Measurements from ENCODE around the gene TRAPPC2L. TPM values are rescaled to one million over a fixed set of nuclear protein-coding genes. Genes with fewer than 3 reads are reported as not detected.

Gene TRAPPC2L
- total and polyA plus RNA-seq, 2 donors (not counting 1 experiment from before 2014, with no cell fraction given): 33.5 to 65.1 TPM

DNA sequence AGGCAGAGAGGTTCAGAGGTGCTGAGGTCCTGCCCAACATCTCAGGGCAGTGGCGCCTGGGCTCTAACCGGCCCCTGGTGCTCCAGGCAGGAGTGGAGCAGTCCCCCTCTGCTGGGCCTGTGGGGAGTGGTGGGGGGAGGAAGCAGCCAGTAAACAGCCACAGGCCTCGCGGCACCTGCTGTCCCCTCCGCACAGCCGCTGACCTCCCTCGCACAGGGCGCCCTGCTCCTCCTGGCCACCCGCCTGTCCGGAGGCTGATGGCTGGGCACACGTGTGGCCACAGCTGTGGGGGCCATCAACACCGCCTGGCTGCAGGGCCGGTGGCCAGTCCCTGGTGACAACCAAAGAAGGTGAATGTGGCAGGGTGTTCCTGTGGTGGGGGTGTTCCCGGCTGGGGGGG is 46.3 kb downstream of the TRAPPC2L start:
- H3K27me3 ChIP-seq (replicated peaks in 1 of 4; ENCODE audit: control extremely low read depth in 1 of 4, control insufficient read depth in 3 of 4, insufficient read depth in 4 of 4, low read length in 3 of 4): no peaks in the 10 kb centered on the region
- H3K27me3 Mint-ChIP-seq: no peaks in the 10 kb centered on the region
- H3K9me3 Mint-ChIP-seq (ENCODE audit: insufficient read depth): no peaks in the 10 kb centered on the region
- H3K36me3 ChIP-seq (replicated peaks in 1 of 2; ENCODE audit: control extremely low read depth in 1 of 2, control insufficient read depth in 1 of 2, extremely low read depth in 1 of 2, insufficient read depth in 2 of 2, low read length in 1 of 2): peaks cover 0 to 38% of the 10 kb centered on the region in 2 experiments
- no peak overlapping the region for H3K4me3 ChIP-seq (ENCODE audit: control extremely low read depth in 1 of 5, extremely low read depth in 1 of 5, insufficient read depth in 1 of 5, low read depth in 2 of 5, low read length in 4 of 5)
- H3K79me2 ChIP-seq (ENCODE audit: control insufficient read depth, insufficient read depth, low read length): peaks cover 84% of the 10 kb centered on the region
- H3K27ac Mint-ChIP-seq: no peak overlapping the region
- whole genome bisulfite sequencing (ENCODE audit: insufficient coverage): 90% methylated on average over 11 of the region's 14 CpGs
- H3K4me1 ChIP-seq (ENCODE audit: control insufficient read depth in 2 of 2, insufficient read depth in 2 of 2, low read length in 2 of 2): peaks cover 0 to 13% of the 10 kb centered on the region in 2 donors
- no peaks in the 10 kb centered on the region for H3K9me3 ChIP-seq (ENCODE audit: control extremely low read depth in 1 of 3, control insufficient read depth in 2 of 3, insufficient read depth in 1 of 3, low read length in 2 of 3)
- ChIA-PET POLR2A (no interaction called here), CTCF (no interaction called here)
- H3K27ac ChIP-seq (ENCODE audit: low read length in 2 of 2): no peak overlapping the region
- no peak overlapping the region for H3K4me2 ChIP-seq (replicated peaks; ENCODE audit: low read depth, low read length, poor library complexity, severe bottlenecking)
- TF ChIP-seq, protein P1, sequence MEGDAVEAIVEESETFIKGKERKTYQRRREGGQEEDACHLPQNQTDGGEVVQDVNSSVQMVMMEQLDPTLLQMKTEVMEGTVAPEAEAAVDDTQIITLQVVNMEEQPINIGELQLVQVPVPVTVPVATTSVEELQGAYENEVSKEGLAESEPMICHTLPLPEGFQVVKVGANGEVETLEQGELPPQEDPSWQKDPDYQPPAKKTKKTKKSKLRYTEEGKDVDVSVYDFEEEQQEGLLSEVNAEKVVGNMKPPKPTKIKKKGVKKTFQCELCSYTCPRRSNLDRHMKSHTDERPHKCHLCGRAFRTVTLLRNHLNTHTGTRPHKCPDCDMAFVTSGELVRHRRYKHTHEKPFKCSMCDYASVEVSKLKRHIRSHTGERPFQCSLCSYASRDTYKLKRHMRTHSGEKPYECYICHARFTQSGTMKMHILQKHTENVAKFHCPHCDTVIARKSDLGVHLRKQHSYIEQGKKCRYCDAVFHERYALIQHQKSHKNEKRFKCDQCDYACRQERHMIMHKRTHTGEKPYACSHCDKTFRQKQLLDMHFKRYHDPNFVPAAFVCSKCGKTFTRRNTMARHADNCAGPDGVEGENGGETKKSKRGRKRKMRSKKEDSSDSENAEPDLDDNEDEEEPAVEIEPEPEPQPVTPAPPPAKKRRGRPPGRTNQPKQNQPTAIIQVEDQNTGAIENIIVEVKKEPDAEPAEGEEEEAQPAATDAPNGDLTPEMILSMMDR (IDR thresholded peaks at IDR 0.05): no peak
- TF ChIP-seq EZH2 (IDR thresholded peaks at IDR 0.05; ENCODE audit: borderline replicate concordance, insufficient read depth, low read depth, low read length, poor library complexity, severe bottlenecking): no peak
- peaks cover 14% of the 10 kb centered on the region for H3K4me1 Mint-ChIP-seq
- no peak overlapping the region for H3K9ac ChIP-seq (ENCODE audit: low read length)
- H2AFZ ChIP-seq (ENCODE audit: insufficient read depth, low read depth, low read length, poor library complexity, severe bottlenecking): no peak overlapping the region
- peaks cover 99% of the 10 kb centered on the region for H4K20me1 ChIP-seq (ENCODE audit: control insufficient read depth, insufficient read depth, low read length, poor library complexity, severe bottlenecking)
- DNase-seq (no peak), ATAC-seq (ENCODE audit: low read depth) (no peak)
- intact Hi-C loops (cut with micrococcal nuclease): no loop called here
- H3K4me3 Mint-ChIP-seq: no peak overlapping the region

DNA sequence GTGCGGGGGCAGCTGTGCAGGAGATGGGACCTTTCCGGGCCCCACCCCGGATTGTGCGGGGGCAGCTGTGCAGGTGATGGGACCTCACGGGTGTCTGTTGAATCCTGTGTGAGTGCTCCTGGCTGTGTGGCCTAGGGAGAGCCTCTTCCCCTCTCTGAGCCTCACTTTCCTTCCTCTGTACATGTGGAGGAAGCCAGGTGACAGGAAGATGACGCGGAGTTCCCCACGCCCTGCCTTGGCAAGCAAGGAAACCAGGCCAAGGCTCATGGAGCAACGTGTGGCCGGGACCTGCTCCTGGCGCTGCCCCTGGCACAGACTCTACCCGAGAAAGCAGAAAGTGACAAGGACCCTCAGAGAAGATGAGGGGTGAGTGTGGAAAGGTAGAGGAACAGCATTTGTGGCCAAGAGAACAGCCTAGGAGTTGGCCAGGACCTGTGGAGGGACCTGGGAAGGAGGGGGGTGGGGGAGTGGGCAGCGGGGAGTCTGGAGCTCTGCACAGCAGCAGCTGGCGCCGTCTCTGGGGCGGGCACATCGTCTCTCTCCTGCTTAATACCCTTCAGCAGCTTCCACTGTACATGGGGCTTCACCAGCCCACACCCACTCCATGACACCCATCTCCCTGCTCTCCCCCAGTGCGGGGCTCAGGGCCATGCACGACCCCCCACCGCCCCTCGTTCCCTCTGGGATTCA is 47.9 kb downstream of the TRAPPC2L start:
- H3K4me1 ChIP-seq (ENCODE audit: control insufficient read depth in 2 of 2, insufficient read depth in 2 of 2, low read length in 2 of 2): peaks cover 0 to 13% of the 10 kb centered on the region in 2 donors
- intact Hi-C loops (cut with micrococcal nuclease): no loop called here
- no peak overlapping the region for H3K9ac ChIP-seq (ENCODE audit: low read length)
- H3K4me2 ChIP-seq (replicated peaks; ENCODE audit: low read depth, low read length, poor library complexity, severe bottlenecking): no peak overlapping the region
- no peak for TF ChIP-seq EZH2 (IDR thresholded peaks at IDR 0.05; ENCODE audit: borderline replicate concordance, insufficient read depth, low read depth, low read length, poor library complexity, severe bottlenecking)
- TF ChIP-seq, protein P1 (IDR thresholded peaks at IDR 0.05): no peak
- 89% methylated on average over 12 of the region's 21 CpGs for WGBS (ENCODE audit: insufficient coverage)
- no peak overlapping the region for H3K4me3 ChIP-seq (ENCODE audit: control extremely low read depth in 1 of 5, extremely low read depth in 1 of 5, insufficient read depth in 1 of 5, low read depth in 2 of 5, low read length in 4 of 5)
- ChIA-PET POLR2A (interaction anchor here (0.7 kb wide), 1 partner anchor 10 kb away, joined by 3 read pairs; no protein-coding TSS in a partner anchor), CTCF (interaction anchor here (0.9 kb wide), 1 partner anchor 12 kb away, joined by 4 read pairs; no protein-coding TSS in a partner anchor)
- Mint-ChIP-seq H3K4me3 (no peak overlapping the region), H3K9me3 (ENCODE audit: insufficient read depth) (no peaks in the 10 kb centered on the region), H3K27me3 (no peaks in the 10 kb centered on the region), H3K4me1 (peaks cover 16% of the 10 kb centered on the region), H3K27ac (peak overlapping the region; percentile 63)
- H3K79me2 ChIP-seq (ENCODE audit: control insufficient read depth, insufficient read depth, low read length): peaks cover 89% of the 10 kb centered on the region
- no peaks in the 10 kb centered on the region for H3K9me3 ChIP-seq (ENCODE audit: control extremely low read depth in 1 of 3, control insufficient read depth in 2 of 3, insufficient read depth in 1 of 3, low read length in 2 of 3)
- H4K20me1 ChIP-seq (ENCODE audit: control insufficient read depth, insufficient read depth, low read length, poor library complexity, severe bottlenecking): peaks cover 99% of the 10 kb centered on the region
- no peak overlapping the region for H3K27ac ChIP-seq (ENCODE audit: low read length in 2 of 2)
- ATAC-seq (ENCODE audit: low read depth) (no peak), DNase-seq (no peak)
- H3K36me3 ChIP-seq (replicated peaks in 1 of 2; ENCODE audit: control extremely low read depth in 1 of 2, control insufficient read depth in 1 of 2, extremely low read depth in 1 of 2, insufficient read depth in 2 of 2, low read length in 1 of 2): peaks cover 0 to 30% of the 10 kb centered on the region in 2 experiments
- no peak overlapping the region for H2AFZ ChIP-seq (ENCODE audit: insufficient read depth, low read depth, low read length, poor library complexity, severe bottlenecking)
- H3K27me3 ChIP-seq (replicated peaks in 1 of 4; ENCODE audit: control extremely low read depth in 1 of 4, control insufficient read depth in 3 of 4, insufficient read depth in 4 of 4, low read length in 3 of 4): no peaks in the 10 kb centered on the region
